IMR-90 (cell line): ENCODE results near the gene RIPPLY1. TPM values are rescaled to one million over a fixed set of nuclear protein-coding genes. Genes with fewer than 3 reads are reported as not detected.

Experiments
- ATAC-seq: fragments of 200-7000 bp; cut with Tn5 transposase; 2 replicates; pipeline ENCODE4 v1.9.1; 2020; ENCODE audit warnings: low read depth, mild to moderate bottlenecking, moderate library complexity
- BruUV-seq: library from RNA; stranded (reverse); fragments of 400-500 nt; replicated peaks from 2 replicates; lab custom pipeline; 2021; lab: Mats Ljungman, UMichigan
- CTCF ChIA-PET: fragments of 300-600 bp; formaldehyde crosslinking; extraction: SDS; loops from one replicate; lab custom pipeline; 2021; ENCODE audit warnings: antibody characterized with exemption; lab: Yijun Ruan, JAX
- POLR2A ChIA-PET: fragments of 300-600 bp; sonication (Branson Sonifier 250); formaldehyde crosslinking; loops from one replicate; lab custom pipeline; 2022; ENCODE audit warnings: antibody characterized with exemption; ENCODE audit not compliant: unreplicated experiment; lab: Charles Lee
- DNase-seq: peaks from one replicate; pipeline ENCODE4 v3.0.0; 2013
- H2AFZ ChIP-seq: replicated peaks from 2 replicates; pipeline ENCODE3; 2013; ENCODE audit warnings: low read length, mild to moderate bottlenecking; ENCODE audit not compliant: poor library complexity
- H2AK5ac ChIP-seq: 2 replicates; pipeline ENCODE4 v1.6.1; 2013; ENCODE audit warnings: low read depth, low read length, inconsistent platforms
- H2AK9ac ChIP-seq: replicated peaks from 2 replicates; pipeline ENCODE3; 2013; ENCODE audit warnings: mild to moderate bottlenecking, low read depth, low read length, moderate library complexity; ENCODE audit not compliant: poor library complexity
- H2BK120ac ChIP-seq: 2 replicates; pipeline ENCODE4 v1.6.1; 2013; ENCODE audit warnings: low read depth, low read length, inconsistent platforms
- H2BK15ac ChIP-seq: 3 replicates; pipeline ENCODE4 v1.6.1; 2013; ENCODE audit warnings: low read depth, low read length, inconsistent platforms
- H2BK20ac ChIP-seq: 2 replicates; pipeline ENCODE4 v1.6.1; 2013; ENCODE audit warnings: low read depth, mild to moderate bottlenecking, inconsistent platforms, low read length, moderate library complexity
- H2BK5ac ChIP-seq: 2 replicates; pipeline ENCODE4 v1.6.1; 2013; ENCODE audit warnings: mild to moderate bottlenecking, low read depth, low read length, inconsistent platforms; ENCODE audit not compliant: poor library complexity, severe bottlenecking
- H3K14ac ChIP-seq: replicated peaks from 2 replicates; pipeline ENCODE4 v1.6.1; 2013; ENCODE audit warnings: low read depth, low read length, inconsistent platforms
- H3K18ac ChIP-seq: 2 replicates; pipeline ENCODE4 v1.6.1; 2013; ENCODE audit warnings: low read depth, low read length, control low read depth
- H3K23ac ChIP-seq: 2 replicates; pipeline ENCODE4 v1.6.1; 2013; ENCODE audit warnings: low read depth, low read length, inconsistent platforms
- H3K27ac ChIP-seq: 2 replicates; pipeline ENCODE4 v1.5.1; 2013; ENCODE audit warnings: mild to moderate bottlenecking, control low read depth, low read length; ENCODE audit not compliant: insufficient read depth
- H3K27me3 ChIP-seq: 2 replicates; pipeline ENCODE4 v1.6.1; 2013; ENCODE audit warnings: low read length; ENCODE audit not compliant: control insufficient read depth, insufficient read depth
- H3K36me3 ChIP-seq: 2 replicates; pipeline ENCODE4 v1.6.1; 2013; ENCODE audit warnings: low read length, mixed read lengths; ENCODE audit not compliant: control insufficient read depth, insufficient read depth
- H3K4ac ChIP-seq: 2 replicates; pipeline ENCODE4 v1.6.1; 2013; ENCODE audit warnings: low read depth, low read length, inconsistent platforms
- H3K4me1 ChIP-seq: 2 replicates; pipeline ENCODE4 v1.6.1; 2013; ENCODE audit warnings: low read length, mixed read lengths; ENCODE audit not compliant: control insufficient read depth, insufficient read depth
- H3K4me2 ChIP-seq: 2 replicates; pipeline ENCODE4 v1.6.1; 2013; ENCODE audit warnings: low read depth, mild to moderate bottlenecking, control low read depth, low read length, moderate library complexity
- H3K4me3 ChIP-seq: 2 replicates; pipeline ENCODE4 v1.5.1; 2013; ENCODE audit warnings: low read depth, mild to moderate bottlenecking, control low read depth, low read length, moderate library complexity; ENCODE audit not compliant: insufficient read depth
- H3K56ac ChIP-seq: 2 replicates; pipeline ENCODE4 v1.6.1; 2013; ENCODE audit warnings: low read length, inconsistent platforms; ENCODE audit not compliant: insufficient read depth; ENCODE audit errors: extremely low read depth
- H3K79me1 ChIP-seq, 2 experiments: 2 replicates each; pipeline ENCODE4 v1.6.1; 2013; ENCODE audit warnings: low read length in 2 of 2, inconsistent platforms in 1 of 2, low read depth in 1 of 2
- H3K9ac ChIP-seq: 2 replicates; pipeline ENCODE4 v1.6.1; 2013; ENCODE audit warnings: low read depth, low read length, control low read depth
- H3K9me1 ChIP-seq: 2 replicates; pipeline ENCODE4 v1.6.1; 2013; ENCODE audit warnings: low read length, inconsistent platforms; ENCODE audit not compliant: insufficient read depth
- H3K9me3 ChIP-seq: 2 replicates; pipeline ENCODE4 v1.6.1; 2013; ENCODE audit warnings: low read length; ENCODE audit not compliant: control insufficient read depth, insufficient read depth
- H4K20me1 ChIP-seq: 2 replicates; pipeline ENCODE4 v1.6.1; 2013; ENCODE audit warnings: low read length, inconsistent platforms; ENCODE audit not compliant: insufficient read depth
- H4K5ac ChIP-seq: 2 replicates; pipeline ENCODE4 v1.6.1; 2013; ENCODE audit warnings: mild to moderate bottlenecking, low read depth, low read length, control low read depth
- H4K8ac ChIP-seq, 2 experiments: 2 replicates each; pipeline ENCODE4 v1.6.1; 2013; ENCODE audit warnings: low read depth in 2 of 2, low read length in 2 of 2, control low read depth in 1 of 2, inconsistent platforms in 1 of 2
- H4K91ac ChIP-seq: 2 replicates; pipeline ENCODE4 v1.6.1; 2013; ENCODE audit warnings: low read depth, low read length, inconsistent platforms; ENCODE audit not compliant: insufficient read depth
- BHLHE40 ChIP-seq: fragments of 150-350 bp; IDR thresholded peaks from 2 replicates; pipeline ENCODE4 v1.6.1; 2016; ENCODE audit warnings: mild to moderate bottlenecking, low read depth, low read length
- FOS ChIP-seq: fragments of 150-350 bp; IDR thresholded peaks from 2 replicates; pipeline ENCODE4 v1.6.1; 2016; ENCODE audit warnings: low read depth, low read length
- NFE2L2 ChIP-seq: fragments of 150-350 bp; IDR thresholded peaks from 2 replicates; pipeline ENCODE4 v1.6.1; 2016; ENCODE audit warnings: low read depth, mild to moderate bottlenecking, low read length
- POLR2A ChIP-seq: IDR thresholded peaks from 2 replicates; pipeline ENCODE4 v1.6.1; 2012; ENCODE audit warnings: mild to moderate bottlenecking, low read depth, low read length
- USF2 ChIP-seq: fragments of 150-350 bp; IDR thresholded peaks from 2 replicates; pipeline ENCODE4 v1.6.1; 2017; ENCODE audit warnings: mild to moderate bottlenecking, antibody characterized with exemption, low read length, low read depth
- WGBS, 2 experiments: methylation state at CpG; one replicate each; pipeline versions ENCODE4 v1.1.5 to v1.1.7; 2013; ENCODE audit warnings: missing lambda C conversion rate in 2 of 2; ENCODE audit not compliant: insufficient read length in 1 of 2; ENCODE audit errors: extremely low coverage in 2 of 2; 5-methylcytosine and 5-hydroxymethylcytosine counted together
- dilution Hi-C: fragments of 300-500 bp; cut with HindIII; formaldehyde crosslinking; loops from one replicate; pipeline ENCODE4 v1.14.3; 2018; ENCODE audit warnings: low sequenced_read_pairs; ENCODE audit not compliant: unreplicated experiment
- in situ Hi-C: fragments of 300-500 bp; cut with MboI; formaldehyde crosslinking; loops from 3 replicates; pipeline ENCODE4 v1.14.3; 2019; ENCODE audit warnings: low sequenced_read_pairs, inconsistent platforms, mixed read lengths
- intact Hi-C: fragments of 100-400 bp; cut with micrococcal nuclease; formaldehyde crosslinking; loops from 2 replicates; pipeline ENCODE4 v1.10.0; 2022
- polyA plus RNA-seq, 3 experiments: library from polyadenylated mRNA; depleted of rRNA; stranded (reverse); fragments of >200 nt; gene quantifications; 2 replicates each; pipeline ENCODE4 v1.2.3, GENCODE V29; 2012; ENCODE audit warnings: low replicate concordance in 1 of 3
- total RNA-seq: library from RNA; depleted of rRNA; stranded (reverse); fragments of >200 nt; gene quantifications from 2 replicates; pipeline ENCODE4 v1.2.3, GENCODE V29; 2012

Gene RIPPLY1
- total and polyA plus RNA-seq, 2 of the 4 experiments (the other 2 are of a cell fraction): not detected

GRCh38 chrX:106894978-106895452, 8.1 kb downstream of the RIPPLY1 start:
- Histone ChIP-seq H3K4me1 (0 out of 2 replicates have a peak, but pooled peaks cover 3% of the 10 kb centered on the region), H3K14ac (no peak overlapping the region), H4K5ac (no peak overlapping the region), H4K91ac (no peak overlapping the region), H3K27ac (no peak overlapping the region), H4K8ac (0 out of 4 replicates have a peak overlapping the region, but pooled peaks of 1 of the 2 experiments have one; percentile 7), H3K56ac (no peak overlapping the region), H2AFZ (peak overlapping the region; percentile 59), H3K9ac (no peak overlapping the region), H3K4me3 (no peak overlapping the region), H3K4ac (no peak overlapping the region), H3K9me1 (peaks cover 11% of the 10 kb centered on the region; the same call in 1 of the 2 replicates), H2BK120ac (peak overlapping the region; percentile 28; the same call in 1 of the 2 replicates), H2AK5ac (0 out of 2 replicates have a peak overlapping the region, but pooled peaks have one; percentile 21), H3K23ac (no peak overlapping the region), H4K20me1 (no peaks in the 10 kb centered on the region), H2BK20ac (0 out of 2 replicates have a peak overlapping the region, but pooled peaks have one; percentile 22), H3K4me2 (no peak overlapping the region), H3K36me3 (no peaks in the 10 kb centered on the region), H3K79me1 (no peaks in the 10 kb centered on the region), H2BK5ac (no peak overlapping the region), H3K9me3 (no peaks in the 10 kb centered on the region), H2BK15ac (no peak overlapping the region; the same call in 2 of the 3 replicates), H2AK9ac (peak overlapping the region; percentile 13), H3K27me3 (peaks cover 17% of the 10 kb centered on the region), H3K18ac (no peak overlapping the region)
- ATAC-seq (peak; percentile 60), DNase-seq (peak; percentile 76)
- in situ Hi-C loops (no loop called here), dilution Hi-C loops (no loop called here), intact Hi-C loops (loop anchor here (1.0 to 10.0 kb wide), 9 partner anchors 38 to 1000 kb away; partner anchors contain the start of genes NCBP2L, PRPS1, RBM41 and TSC22D3)
- CTCF ChIA-PET: interaction anchor here (0.6 to 1.5 kb wide), 6 partner anchors 21 to 1024 kb away, joined by 3 to 7 read pairs (median 4); no protein-coding TSS in a partner anchor
- POLR2A ChIA-PET: no interaction called here
- TF ChIP-seq POLR2A: no peak
- TF ChIP-seq NFE2L2: no peak
- no peak for TF ChIP-seq BHLHE40
- peak; percentile 28; the same call in 1 of the 2 replicates for TF ChIP-seq FOS
- TF ChIP-seq USF2: no peak
- BruUV-seq: no TSS peak
- WGBS, 2 experiments: 40% methylated on average over 1 of the region's 3 CpGs; no CpG with 5 or more reads in 1 of the 2 experiments
